SK-N-SH (cell line): Measurements from ENCODE around the gene SRGAP1.

Source experiments
- POLR2AphosphoS5 ChIP-seq: IDR thresholded peaks from 2 replicates; pipeline ENCODE4 v1.6.1; 2012; ENCODE audit warnings: low read depth, low read length
- RXRA ChIP-seq: IDR thresholded peaks from 2 replicates; pipeline ENCODE4 v1.4.0; 2012; ENCODE audit warnings: low read depth, mild to moderate bottlenecking, borderline replicate concordance
- TEAD4 ChIP-seq: IDR thresholded peaks from 2 replicates; pipeline ENCODE4 v1.4.0; 2012; ENCODE audit warnings: mild to moderate bottlenecking, borderline replicate concordance; ENCODE audit not compliant: insufficient read depth
- YY1 ChIP-seq: IDR thresholded peaks from 2 replicates; pipeline ENCODE4 v1.4.0; 2012; ENCODE audit warnings: low read depth, mild to moderate bottlenecking
- TF ChIP-seq, protein P1 (sequence below): fragments of 200-600 bp; sonication (generic); IDR thresholded peaks from 2 replicates; pipeline ENCODE4 v1.6.1; 2017; ENCODE audit warnings: antibody characterized with exemption, mild to moderate bottlenecking, moderate library complexity
- TF ChIP-seq, protein P2 (sequence below): IDR thresholded peaks from 2 replicates; pipeline ENCODE4 v1.4.0; 2012; ENCODE audit warnings: low read depth, borderline replicate concordance

DNA sequence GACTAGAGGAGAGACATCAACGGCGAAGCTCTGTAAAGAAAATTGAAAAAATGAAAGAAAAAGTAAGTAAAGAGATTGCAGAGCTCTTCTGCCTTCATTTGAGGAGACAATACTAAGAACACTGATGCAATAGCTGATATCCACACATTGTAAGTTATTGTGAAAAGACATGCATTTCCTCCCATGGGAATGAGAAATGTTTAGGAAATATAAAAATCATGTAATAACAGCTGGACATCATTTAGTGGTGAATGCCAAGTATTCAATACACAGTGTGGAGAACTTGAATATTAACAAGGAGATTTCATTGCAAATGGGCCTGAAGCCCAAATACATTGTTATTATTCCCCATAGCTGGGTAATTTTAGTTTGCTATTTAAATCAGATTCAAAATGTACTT lies 198.4 kb downstream of the SRGAP1 start:
- TF ChIP-seq, protein P1, sequence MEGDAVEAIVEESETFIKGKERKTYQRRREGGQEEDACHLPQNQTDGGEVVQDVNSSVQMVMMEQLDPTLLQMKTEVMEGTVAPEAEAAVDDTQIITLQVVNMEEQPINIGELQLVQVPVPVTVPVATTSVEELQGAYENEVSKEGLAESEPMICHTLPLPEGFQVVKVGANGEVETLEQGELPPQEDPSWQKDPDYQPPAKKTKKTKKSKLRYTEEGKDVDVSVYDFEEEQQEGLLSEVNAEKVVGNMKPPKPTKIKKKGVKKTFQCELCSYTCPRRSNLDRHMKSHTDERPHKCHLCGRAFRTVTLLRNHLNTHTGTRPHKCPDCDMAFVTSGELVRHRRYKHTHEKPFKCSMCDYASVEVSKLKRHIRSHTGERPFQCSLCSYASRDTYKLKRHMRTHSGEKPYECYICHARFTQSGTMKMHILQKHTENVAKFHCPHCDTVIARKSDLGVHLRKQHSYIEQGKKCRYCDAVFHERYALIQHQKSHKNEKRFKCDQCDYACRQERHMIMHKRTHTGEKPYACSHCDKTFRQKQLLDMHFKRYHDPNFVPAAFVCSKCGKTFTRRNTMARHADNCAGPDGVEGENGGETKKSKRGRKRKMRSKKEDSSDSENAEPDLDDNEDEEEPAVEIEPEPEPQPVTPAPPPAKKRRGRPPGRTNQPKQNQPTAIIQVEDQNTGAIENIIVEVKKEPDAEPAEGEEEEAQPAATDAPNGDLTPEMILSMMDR: no peak
- no peak for TF ChIP-seq TEAD4
- TF ChIP-seq POLR2AphosphoS5: no peak
- TF ChIP-seq, protein P2, sequence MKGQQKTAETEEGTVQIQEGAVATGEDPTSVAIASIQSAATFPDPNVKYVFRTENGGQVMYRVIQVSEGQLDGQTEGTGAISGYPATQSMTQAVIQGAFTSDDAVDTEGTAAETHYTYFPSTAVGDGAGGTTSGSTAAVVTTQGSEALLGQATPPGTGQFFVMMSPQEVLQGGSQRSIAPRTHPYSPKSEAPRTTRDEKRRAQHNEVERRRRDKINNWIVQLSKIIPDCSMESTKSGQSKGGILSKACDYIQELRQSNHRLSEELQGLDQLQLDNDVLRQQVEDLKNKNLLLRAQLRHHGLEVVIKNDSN: no peak
- TF ChIP-seq RXRA: no peak
- no peak for TF ChIP-seq YY1
